WTC11 (cell line): ENCODE data around the gene CIDEC. TPM values are rescaled to one million over a fixed set of nuclear protein-coding genes. Genes with fewer than 3 reads are reported as not detected.
A peak's percentile ranks its signal among the peaks of the same experiment; 100 is the strongest.

Source experiments
- ATAC-seq: fragments of 200-7000 bp; cut with Tn5 transposase; 2 replicates; pipeline ENCODE4 v1.10.0; 2021; ENCODE audit warnings: mild to moderate bottlenecking, moderate library complexity
- CTCF ChIA-PET: fragments of 300-600 bp; sonication (Branson Sonifier 250); formaldehyde crosslinking; loops from one replicate; lab custom pipeline; 2021; ENCODE audit warnings: antibody characterized with exemption; lab: Charles Lee
- POLR2A ChIA-PET: fragments of 350-600 bp; sonication (Branson Sonifier 250); formaldehyde crosslinking; loops from one replicate; lab custom pipeline; 2021; ENCODE audit warnings: antibody characterized with exemption; lab: Charles Lee
- DNase-seq: peaks from one replicate; pipeline ENCODE4 v3.0.0; 2021; ENCODE audit warnings: low spot score
- H3K27ac Mint-ChIP-seq: 2 replicates; pipeline ENCODE4 v1.8.0; 2021; ENCODE audit warnings: mixed read lengths
- H3K27me3 Mint-ChIP-seq: 2 replicates; pipeline ENCODE4 v1.8.0; 2021; ENCODE audit warnings: low read depth, mild to moderate bottlenecking, moderate library complexity, mixed read lengths
- H3K36me3 Mint-ChIP-seq: 2 replicates; pipeline ENCODE4 v1.8.0; 2021; ENCODE audit warnings: mixed read lengths
- H3K4me1 Mint-ChIP-seq: 2 replicates; pipeline ENCODE4 v1.8.0; 2022; ENCODE audit warnings: mixed read lengths
- H3K4me3 Mint-ChIP-seq: 2 replicates; pipeline ENCODE4 v1.8.0; 2021; ENCODE audit warnings: mild to moderate bottlenecking, moderate library complexity, mixed read lengths
- H3K9me3 Mint-ChIP-seq: 2 replicates; pipeline ENCODE4 v1.8.0; 2021; ENCODE audit warnings: mixed read lengths
- CBFB ChIP-seq: sonication (generic); formaldehyde crosslinking; IDR thresholded peaks from 2 replicates; pipeline ENCODE4 v1.8.1; 2022; ENCODE audit warnings: mild to moderate bottlenecking, low read depth, missing genetic modification reagents
- CREM ChIP-seq: sonication (generic); formaldehyde crosslinking; IDR thresholded peaks from 2 replicates; pipeline ENCODE4 v1.8.1; 2022; ENCODE audit warnings: mild to moderate bottlenecking, missing genetic modification reagents, moderate library complexity
- EMX1 ChIP-seq: fragments of 250-450 bp; sonication (Bioruptor Pico); IDR thresholded peaks from 2 replicates; pipeline ENCODE4 v1.8.0; 2021; ENCODE audit warnings: mild to moderate bottlenecking
- GRHL2 ChIP-seq: fragments of 250-450 bp; sonication (Bioruptor Pico); IDR thresholded peaks from 2 replicates; pipeline ENCODE4 v1.8.0; 2022; ENCODE audit warnings: mild to moderate bottlenecking, moderate library complexity; ENCODE audit not compliant: insufficient replicate concordance, severe bottlenecking
- HMGA2 ChIP-seq: fragments of 250-450 bp; sonication (Bioruptor Pico); IDR thresholded peaks from 2 replicates; pipeline ENCODE4 v1.4.0; 2021; ENCODE audit warnings: mild to moderate bottlenecking, moderate library complexity
- IRF1 ChIP-seq: sonication (generic); formaldehyde crosslinking; IDR thresholded peaks from 2 replicates; pipeline ENCODE4 v1.8.0; 2023; ENCODE audit warnings: missing genetic modification reagents
- KAT7 ChIP-seq: sonication (generic); formaldehyde crosslinking; IDR thresholded peaks from 2 replicates; pipeline ENCODE4 v1.8.1; 2023; ENCODE audit warnings: missing genetic modification reagents, mild to moderate bottlenecking, borderline replicate concordance
- MAX ChIP-seq: sonication (generic); formaldehyde crosslinking; IDR thresholded peaks from 2 replicates; pipeline ENCODE4 v1.8.0; 2022; ENCODE audit warnings: mild to moderate bottlenecking, missing genetic modification reagents
- NFE2L1 ChIP-seq: sonication (generic); formaldehyde crosslinking; IDR thresholded peaks from 2 replicates; pipeline ENCODE4 v1.8.1; 2023; ENCODE audit warnings: missing genetic modification reagents
- NFYB ChIP-seq: sonication (generic); formaldehyde crosslinking; conservative IDR thresholded peaks from 2 replicates; pipeline ENCODE4 v1.8.0; 2022; ENCODE audit warnings: low read depth, missing genetic modification reagents
- RORB ChIP-seq: fragments of 250-450 bp; sonication (Bioruptor Pico); IDR thresholded peaks from 2 replicates; pipeline ENCODE4 v1.9.0; 2021; ENCODE audit warnings: mild to moderate bottlenecking
- TCF7 ChIP-seq: sonication (generic); formaldehyde crosslinking; IDR thresholded peaks from 2 replicates; pipeline ENCODE4 v1.8.0; 2022; ENCODE audit warnings: mild to moderate bottlenecking, low read depth, missing genetic modification reagents, moderate library complexity
- USF1 ChIP-seq: sonication (generic); formaldehyde crosslinking; IDR thresholded peaks from 2 replicates; pipeline ENCODE4 v1.8.0; 2022; ENCODE audit warnings: mild to moderate bottlenecking, missing genetic modification reagents
- ZNF232 ChIP-seq: sonication (generic); formaldehyde crosslinking; IDR thresholded peaks from 2 replicates; pipeline ENCODE4 v1.8.0; 2022; ENCODE audit warnings: mild to moderate bottlenecking, missing genetic modification reagents
- total RNA-seq: library from RNA; stranded (reverse); gene quantifications from 3 replicates; pipeline ENCODE4 v1.2.3, GENCODE V29; 2021
- TF ChIP-seq, protein P1 (sequence below): fragments of 250-450 bp; sonication (Bioruptor Pico); conservative IDR thresholded peaks from 2 replicates; pipeline ENCODE4 v1.9.0; 2021; ENCODE audit warnings: mild to moderate bottlenecking
- TF ChIP-seq, protein P2 (sequence below): sonication (generic); formaldehyde crosslinking; IDR thresholded peaks from 2 replicates; pipeline ENCODE4 v1.8.0; 2022; ENCODE audit warnings: mild to moderate bottlenecking, missing genetic modification reagents
- TF ChIP-seq, protein P3 (sequence below): sonication (generic); formaldehyde crosslinking; IDR thresholded peaks from 2 replicates; pipeline ENCODE4 v1.8.1; 2022; ENCODE audit warnings: missing genetic modification reagents, borderline replicate concordance
- TF ChIP-seq, protein P4 (sequence below): sonication (generic); formaldehyde crosslinking; IDR thresholded peaks from 2 replicates; pipeline ENCODE4 v1.8.1; 2023; ENCODE audit warnings: mild to moderate bottlenecking, missing genetic modification reagents
- TF ChIP-seq, protein P5 (sequence below): fragments of 250-450 bp; sonication (Bioruptor Pico); IDR thresholded peaks from 2 replicates; pipeline ENCODE4 v1.9.0; 2021; ENCODE audit warnings: moderate library complexity, mild to moderate bottlenecking, inconsistent platforms, borderline replicate concordance

Gene CIDEC
- total RNA-seq, 1 experiment from 2014 or later = not detected

DNA sequence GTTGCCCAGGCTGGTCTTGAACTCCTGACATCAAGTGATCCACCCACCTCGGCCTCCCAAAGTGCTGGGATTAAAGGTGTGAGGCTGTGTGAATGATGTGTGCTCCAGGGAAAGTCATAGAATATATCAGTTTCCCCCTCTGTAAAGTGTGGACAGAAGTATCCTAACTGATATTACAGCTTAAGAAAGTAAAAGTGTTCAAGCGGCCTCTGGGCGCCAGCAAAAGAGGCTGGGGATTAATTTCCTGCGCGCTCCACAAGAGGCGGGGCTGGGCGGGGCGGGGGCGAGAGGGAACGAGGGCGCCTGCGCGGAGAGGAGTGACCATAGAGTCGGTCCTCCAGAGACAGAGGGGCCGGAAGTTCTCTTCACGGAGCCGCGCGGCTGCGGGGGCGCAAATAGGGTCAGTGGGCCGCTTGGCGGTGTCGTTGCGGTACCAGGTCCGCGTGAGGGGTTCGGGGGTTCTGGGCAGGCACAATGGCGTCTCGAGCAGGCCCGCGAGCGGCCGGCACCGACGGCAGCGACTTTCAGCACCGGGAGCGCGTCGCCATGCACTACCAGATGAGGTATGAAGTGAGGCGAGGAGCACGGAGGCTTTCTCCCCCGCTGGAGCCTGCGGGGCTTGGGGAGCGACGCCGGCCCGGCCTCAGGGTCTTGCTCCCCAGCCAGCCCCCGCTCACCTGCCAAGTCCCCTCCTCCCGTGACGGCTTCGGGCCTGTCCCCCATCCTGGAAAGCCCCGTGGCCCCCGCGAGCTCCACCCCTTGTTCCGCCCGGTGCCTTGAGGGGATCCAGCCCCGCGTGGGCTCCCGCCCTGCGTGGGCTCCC lies 10.4 kb upstream of the CIDEC start, which contains the start of gene JAGN1 (continued):
- TF ChIP-seq, protein P1, sequence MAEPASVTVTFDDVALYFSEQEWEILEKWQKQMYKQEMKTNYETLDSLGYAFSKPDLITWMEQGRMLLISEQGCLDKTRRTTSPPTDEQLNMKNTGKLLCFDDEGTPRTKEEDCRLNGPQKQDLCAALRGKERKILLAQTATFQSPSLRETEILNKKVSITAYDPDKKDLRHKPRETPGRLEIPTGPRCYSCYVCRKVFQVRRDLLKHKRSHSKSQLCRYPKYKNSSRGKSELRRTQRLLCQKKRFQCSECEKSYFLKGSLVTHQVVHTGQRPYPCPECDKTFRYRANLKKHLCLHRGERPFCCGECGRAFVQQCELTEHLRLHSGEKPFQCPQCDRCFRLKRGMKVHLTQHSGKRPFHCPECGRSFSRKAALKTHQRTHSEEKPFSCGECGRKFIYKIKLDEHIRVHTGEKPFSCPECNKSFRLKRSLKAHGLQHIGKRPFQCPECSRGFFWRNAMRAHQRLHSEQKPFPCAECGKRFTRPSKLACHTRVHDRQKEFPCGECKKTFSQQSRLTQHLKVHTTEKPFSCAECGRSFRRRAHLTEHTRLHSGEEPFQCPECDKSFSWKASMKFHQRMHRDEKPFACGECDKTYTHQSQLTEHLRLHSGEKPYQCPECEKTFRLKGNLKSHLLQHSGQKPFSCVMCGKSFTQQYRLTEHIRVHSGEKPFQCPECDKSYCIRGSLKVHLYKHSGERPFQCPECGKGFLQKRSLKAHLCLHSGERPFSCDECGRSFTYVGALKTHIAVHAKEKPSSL (CRISPR knock-in tag) = no peak
- TF ChIP-seq CBFB (CRISPR knock-in tag) (no peak), GRHL2 (no peak), USF1 (CRISPR knock-in tag) (no peak), KAT7 (CRISPR knock-in tag) (0 out of 2 replicates have a peak, but pooled peaks have one; percentile 42)
- TF ChIP-seq, protein P2, sequence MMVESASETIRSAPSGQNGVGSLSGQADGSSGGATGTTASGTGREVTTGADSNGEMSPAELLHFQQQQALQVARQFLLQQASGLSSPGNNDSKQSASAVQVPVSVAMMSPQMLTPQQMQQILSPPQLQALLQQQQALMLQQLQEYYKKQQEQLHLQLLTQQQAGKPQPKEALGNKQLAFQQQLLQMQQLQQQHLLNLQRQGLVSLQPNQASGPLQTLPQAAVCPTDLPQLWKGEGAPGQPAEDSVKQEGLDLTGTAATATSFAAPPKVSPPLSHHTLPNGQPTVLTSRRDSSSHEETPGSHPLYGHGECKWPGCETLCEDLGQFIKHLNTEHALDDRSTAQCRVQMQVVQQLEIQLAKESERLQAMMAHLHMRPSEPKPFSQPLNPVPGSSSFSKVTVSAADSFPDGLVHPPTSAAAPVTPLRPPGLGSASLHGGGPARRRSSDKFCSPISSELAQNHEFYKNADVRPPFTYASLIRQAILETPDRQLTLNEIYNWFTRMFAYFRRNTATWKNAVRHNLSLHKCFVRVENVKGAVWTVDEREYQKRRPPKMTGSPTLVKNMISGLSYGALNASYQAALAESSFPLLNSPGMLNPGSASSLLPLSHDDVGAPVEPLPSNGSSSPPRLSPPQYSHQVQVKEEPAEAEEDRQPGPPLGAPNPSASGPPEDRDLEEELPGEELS (CRISPR knock-in tag) = peak; percentile 93
- TF ChIP-seq, protein P3, sequence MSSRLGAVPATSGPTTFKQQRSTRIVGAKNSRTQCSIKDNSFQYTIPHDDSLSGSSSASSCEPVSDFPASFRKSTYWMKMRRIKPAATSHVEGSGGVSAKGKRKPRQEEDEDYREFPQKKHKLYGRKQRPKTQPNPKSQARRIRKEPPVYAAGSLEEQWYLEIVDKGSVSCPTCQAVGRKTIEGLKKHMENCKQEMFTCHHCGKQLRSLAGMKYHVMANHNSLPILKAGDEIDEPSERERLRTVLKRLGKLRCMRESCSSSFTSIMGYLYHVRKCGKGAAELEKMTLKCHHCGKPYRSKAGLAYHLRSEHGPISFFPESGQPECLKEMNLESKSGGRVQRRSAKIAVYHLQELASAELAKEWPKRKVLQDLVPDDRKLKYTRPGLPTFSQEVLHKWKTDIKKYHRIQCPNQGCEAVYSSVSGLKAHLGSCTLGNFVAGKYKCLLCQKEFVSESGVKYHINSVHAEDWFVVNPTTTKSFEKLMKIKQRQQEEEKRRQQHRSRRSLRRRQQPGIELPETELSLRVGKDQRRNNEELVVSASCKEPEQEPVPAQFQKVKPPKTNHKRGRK (CRISPR knock-in tag) = no peak

- Mint-ChIP-seq H3K4me3 (no peak overlapping the region), H3K27me3 (peaks cover 7% of the 10 kb centered on the region), H3K4me1 (peaks cover 8% of the 10 kb centered on the region), H3K27ac (no peak overlapping the region), H3K9me3 (no peaks in the 10 kb centered on the region), H3K36me3 (peaks cover 22% of the 10 kb centered on the region)
- no peak for TF ChIP-seq MAX (CRISPR knock-in tag)
- no peak for TF ChIP-seq TCF7 (CRISPR knock-in tag)
- no peak for TF ChIP-seq NFE2L1
- TF ChIP-seq, protein P4, sequence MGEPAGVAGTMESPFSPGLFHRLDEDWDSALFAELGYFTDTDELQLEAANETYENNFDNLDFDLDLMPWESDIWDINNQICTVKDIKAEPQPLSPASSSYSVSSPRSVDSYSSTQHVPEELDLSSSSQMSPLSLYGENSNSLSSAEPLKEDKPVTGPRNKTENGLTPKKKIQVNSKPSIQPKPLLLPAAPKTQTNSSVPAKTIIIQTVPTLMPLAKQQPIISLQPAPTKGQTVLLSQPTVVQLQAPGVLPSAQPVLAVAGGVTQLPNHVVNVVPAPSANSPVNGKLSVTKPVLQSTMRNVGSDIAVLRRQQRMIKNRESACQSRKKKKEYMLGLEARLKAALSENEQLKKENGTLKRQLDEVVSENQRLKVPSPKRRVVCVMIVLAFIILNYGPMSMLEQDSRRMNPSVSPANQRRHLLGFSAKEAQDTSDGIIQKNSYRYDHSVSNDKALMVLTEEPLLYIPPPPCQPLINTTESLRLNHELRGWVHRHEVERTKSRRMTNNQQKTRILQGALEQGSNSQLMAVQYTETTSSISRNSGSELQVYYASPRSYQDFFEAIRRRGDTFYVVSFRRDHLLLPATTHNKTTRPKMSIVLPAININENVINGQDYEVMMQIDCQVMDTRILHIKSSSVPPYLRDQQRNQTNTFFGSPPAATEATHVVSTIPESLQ (CRISPR knock-in tag) = no peak
- TF ChIP-seq, protein P2 (CRISPR knock-in tag) = no peak
- no peak for TF ChIP-seq HMGA2 (CRISPR knock-in tag)
- TF ChIP-seq ZNF232 (CRISPR knock-in tag) = no peak
- TF ChIP-seq RORB = no peak
- no peak for TF ChIP-seq IRF1
- no peak for TF ChIP-seq CREM
- no peak for TF ChIP-seq EMX1 (CRISPR knock-in tag)
- TF ChIP-seq, protein P5, sequence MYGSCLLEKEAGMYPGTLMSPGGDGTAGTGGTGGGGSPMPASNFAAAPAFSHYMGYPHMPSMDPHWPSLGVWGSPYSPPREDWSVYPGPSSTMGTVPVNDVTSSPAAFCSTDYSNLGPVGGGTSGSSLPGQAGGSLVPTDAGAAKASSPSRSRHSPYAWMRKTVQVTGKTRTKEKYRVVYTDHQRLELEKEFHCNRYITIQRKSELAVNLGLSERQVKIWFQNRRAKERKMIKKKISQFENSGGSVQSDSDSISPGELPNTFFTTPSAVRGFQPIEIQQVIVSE (CRISPR knock-in tag) = no peak
- TF ChIP-seq NFYB (CRISPR knock-in tag) = no peak
- DNase-seq (no peak), ATAC-seq (no peak)
- POLR2A ChIA-PET = no interaction called here
- CTCF ChIA-PET = no interaction called here
These were observed 9.4 kb upstream of the CIDEC start for GRCh38 chr3:9889405-9889804.
